Osteocyte (in vitro differentiated cells): ENCODE data around the gene FAAP20. TPM values are rescaled to one million over a fixed set of nuclear protein-coding genes. Genes with fewer than 3 reads are reported as not detected.

Experiments used
- DNase-seq: peaks from one replicate; pipeline ENCODE4 v3.0.0; 2021; ENCODE audit warnings: mixed read lengths; ENCODE audit not compliant: unreplicated experiment; ENCODE audit errors: extremely low spot score
- H3K27ac Mint-ChIP-seq: one replicate; pipeline ENCODE4 v1.8.0; 2021; ENCODE audit warnings: mild to moderate bottlenecking, mixed read lengths; ENCODE audit not compliant: unreplicated experiment
- H3K27me3 Mint-ChIP-seq: one replicate; pipeline ENCODE4 v1.8.0; 2021; ENCODE audit warnings: mixed read lengths; ENCODE audit not compliant: unreplicated experiment
- H3K36me3 Mint-ChIP-seq: one replicate; pipeline ENCODE4 v1.8.0; 2021; ENCODE audit warnings: mixed read lengths; ENCODE audit not compliant: unreplicated experiment
- H3K4me1 Mint-ChIP-seq: one replicate; pipeline ENCODE4 v1.8.0; 2021; ENCODE audit warnings: mixed read lengths; ENCODE audit not compliant: unreplicated experiment
- H3K4me3 Mint-ChIP-seq: one replicate; pipeline ENCODE4 v1.8.0; 2021; ENCODE audit warnings: mild to moderate bottlenecking, moderate library complexity, mixed read lengths; ENCODE audit not compliant: unreplicated experiment
- H3K9me3 Mint-ChIP-seq: one replicate; pipeline ENCODE4 v1.8.0; 2021; ENCODE audit warnings: mixed read lengths; ENCODE audit not compliant: unreplicated experiment
- CTCF ChIP-seq: fragments of 200-600 bp; sonication (generic); IDR thresholded peaks from 2 replicates; pipeline ENCODE4 v1.5.0; 2021; ENCODE audit warnings: antibody characterized with exemption, mild to moderate bottlenecking, moderate library complexity
- total RNA-seq: library from RNA; stranded (reverse); gene quantifications from 2 replicates; pipeline ENCODE4 v1.2.1, GENCODE V29; 2021

FAAP20 gene
- total RNA-seq, 1 donor from 2014 or later = 90.4 TPM

- Mint-ChIP-seq H3K4me3 (no peak overlapping the region), H3K9me3 (no peaks in the 10 kb centered on the region), H3K27ac (no peak overlapping the region), H3K4me1 (peaks cover 5% of the 10 kb centered on the region), H3K36me3 (no peaks in the 10 kb centered on the region), H3K27me3 (peaks cover 5% of the 10 kb centered on the region)
- no peak for DNase-seq
- peak; percentile 89 for TF ChIP-seq CTCF
Measured at GRCh38 chr1:2174348-2175054, 20.1 kb downstream of the FAAP20 start.

GRCh38 chr1:2173546-2174347 lies 20.8 kb downstream of the FAAP20 start:
- peaks cover 5% of the 10 kb centered on the region for H3K27me3 Mint-ChIP-seq
- no peaks in the 10 kb centered on the region for H3K9me3 Mint-ChIP-seq
- H3K4me3 Mint-ChIP-seq = no peak overlapping the region
- TF ChIP-seq CTCF = no peak
- no peaks in the 10 kb centered on the region for H3K36me3 Mint-ChIP-seq
- H3K27ac Mint-ChIP-seq = no peak overlapping the region
- DNase-seq = no peak
- H3K4me1 Mint-ChIP-seq = peaks cover 3% of the 10 kb centered on the region

- DNase-seq = no peak
- Mint-ChIP-seq H3K4me1 (peaks cover 3% of the 10 kb centered on the region), H3K27ac (no peak overlapping the region), H3K36me3 (no peaks in the 10 kb centered on the region), H3K9me3 (no peaks in the 10 kb centered on the region), H3K27me3 (peaks cover 5% of the 10 kb centered on the region), H3K4me3 (no peak overlapping the region)
- TF ChIP-seq CTCF = no peak
Measured at GRCh38 chr1:2172551-2173146, 21.9 kb downstream of the FAAP20 start.

GRCh38 chr1:2172012-2172411 lies 22.6 kb downstream of the FAAP20 start:
- H3K9me3 Mint-ChIP-seq = no peaks in the 10 kb centered on the region
- H3K27me3 Mint-ChIP-seq = peaks cover 5% of the 10 kb centered on the region
- H3K36me3 Mint-ChIP-seq = no peaks in the 10 kb centered on the region
- no peak overlapping the region for H3K27ac Mint-ChIP-seq
- no peak for DNase-seq
- H3K4me3 Mint-ChIP-seq = no peak overlapping the region
- no peak for TF ChIP-seq CTCF
- H3K4me1 Mint-ChIP-seq = peaks cover 3% of the 10 kb centered on the region

GRCh38 chr1:2170211-2170610 lies 24.4 kb downstream of the FAAP20 start:
- Mint-ChIP-seq H3K9me3 (no peaks in the 10 kb centered on the region), H3K4me3 (no peak overlapping the region), H3K4me1 (no peaks in the 10 kb centered on the region), H3K36me3 (no peaks in the 10 kb centered on the region), H3K27me3 (peaks cover 5% of the 10 kb centered on the region), H3K27ac (no peak overlapping the region)
- TF ChIP-seq CTCF = no peak
- no peak for DNase-seq
